Brain microvascular endothelial cell (primary cell): Measurements from ENCODE around the gene TGFBR1.
A peak's percentile ranks its signal among the peaks of the same experiment; 100 is the strongest.
"Not testable (repeated sequence)": the region's sequence is repeated elsewhere in the genome, so short reads cannot be mapped to it uniquely, and the experiment has no call there.

Experiments
- DNase-seq: peaks from one replicate; pipeline ENCODE4 v3.0.0-alpha.2; 2020
- H3K27ac ChIP-seq: fragments of 250-450 bp; sonication (Bioruptor Pico); 2 replicates; pipeline ENCODE4 v1.5.1; 2020; ENCODE audit warnings: mild to moderate bottlenecking, moderate library complexity
- H3K27me3 ChIP-seq: fragments of 250-450 bp; sonication (Bioruptor Pico); replicated peaks from 2 replicates; pipeline ENCODE4 v1.5.1; 2020; ENCODE audit warnings: mild to moderate bottlenecking
- H3K36me3 ChIP-seq: fragments of 250-450 bp; sonication (Bioruptor Pico); replicated peaks from 2 replicates; pipeline ENCODE4 v1.5.1; 2020; ENCODE audit warnings: mild to moderate bottlenecking
- H3K4me3 ChIP-seq: 2 replicates; pipeline ENCODE4 v1.5.1; 2011; ENCODE audit warnings: low read depth, mild to moderate bottlenecking, control low read depth, low read length, moderate library complexity
- CTCF ChIP-seq: IDR thresholded peaks from 2 replicates; pipeline ENCODE4 v1.5.1; 2011; ENCODE audit warnings: low read depth, mild to moderate bottlenecking, moderate library complexity, low read length, control low read depth, inconsistent platforms; ENCODE audit errors: missing control alignments
- in situ Hi-C: cut with HindIII; loops from 2 replicates; pipeline ENCODE4 v1.10.0; 2017; ENCODE audit warnings: low sequenced_read_pairs, low pct_ligation_motif_present

The TGFBR1 gene

GRCh38 chr9:99193466-99193821, 88.5 kb downstream of the TGFBR1 start:
- H3K27ac ChIP-seq, result no peak overlapping the region
- TF ChIP-seq CTCF, result no peak
- H3K4me3 ChIP-seq, result no peak overlapping the region
- H3K36me3 ChIP-seq, result no peaks in the 10 kb centered on the region
- in situ Hi-C loops, result no loop called here
- H3K27me3 ChIP-seq, result no peaks in the 10 kb centered on the region
- no peak for DNase-seq

GRCh38 chr9:99196484-99196883, 91.6 kb downstream of the TGFBR1 start:
- in situ Hi-C loops, H3K4me3 ChIP-seq, H3K27me3 ChIP-seq, H3K27ac ChIP-seq, DNase-seq, H3K36me3 ChIP-seq: not testable (repeated sequence)

- no peak for DNase-seq
- Histone ChIP-seq H3K27ac (no peak overlapping the region), H3K36me3 (no peaks in the 10 kb centered on the region), H3K4me3 (no peak overlapping the region), H3K27me3 (no peaks in the 10 kb centered on the region)
- TF ChIP-seq CTCF, result peak; percentile 29
- in situ Hi-C loops, result no loop called here
These were observed 92.3 kb downstream of the TGFBR1 start for GRCh38 chr9:99197124-99197630.

GRCh38 chr9:99197987-99198386, 93.1 kb downstream of the TGFBR1 start:
- no peaks in the 10 kb centered on the region for H3K36me3 ChIP-seq
- no peaks in the 10 kb centered on the region for H3K27me3 ChIP-seq
- DNase-seq, result no peak
- H3K4me3 ChIP-seq, result no peak overlapping the region
- no peak for TF ChIP-seq CTCF
- in situ Hi-C loops, result no loop called here
- no peak overlapping the region for H3K27ac ChIP-seq

GRCh38 chr9:99199938-99200539, 95.1 kb downstream of the TGFBR1 start:
- Histone ChIP-seq H3K27me3 (no peaks in the 10 kb centered on the region), H3K36me3 (no peaks in the 10 kb centered on the region), H3K4me3 (no peak overlapping the region), H3K27ac (no peak overlapping the region)
- in situ Hi-C loops, result no loop called here
- DNase-seq, result no peak
- TF ChIP-seq CTCF, result no peak

- in situ Hi-C loops, result no loop called here
- Histone ChIP-seq H3K27me3 (no peaks in the 10 kb centered on the region), H3K4me3 (no peak overlapping the region), H3K27ac (no peak overlapping the region), H3K36me3 (no peaks in the 10 kb centered on the region)
- no peak for TF ChIP-seq CTCF
- DNase-seq, result no peak
These were observed 96.7 kb downstream of the TGFBR1 start for GRCh38 chr9:99201603-99202002.
